HG03135 (cell line): ENCODE measurements around the gene CLSTN2.

Experiments
- ATAC-seq: cut with Tn5 transposase; IDR thresholded peaks from one replicate; pipeline ENCODE4 v1.9.1; 2021; ENCODE audit warnings: mild to moderate bottlenecking, moderate library complexity; ENCODE audit not compliant: unreplicated experiment

CLSTN2 gene

DNA sequence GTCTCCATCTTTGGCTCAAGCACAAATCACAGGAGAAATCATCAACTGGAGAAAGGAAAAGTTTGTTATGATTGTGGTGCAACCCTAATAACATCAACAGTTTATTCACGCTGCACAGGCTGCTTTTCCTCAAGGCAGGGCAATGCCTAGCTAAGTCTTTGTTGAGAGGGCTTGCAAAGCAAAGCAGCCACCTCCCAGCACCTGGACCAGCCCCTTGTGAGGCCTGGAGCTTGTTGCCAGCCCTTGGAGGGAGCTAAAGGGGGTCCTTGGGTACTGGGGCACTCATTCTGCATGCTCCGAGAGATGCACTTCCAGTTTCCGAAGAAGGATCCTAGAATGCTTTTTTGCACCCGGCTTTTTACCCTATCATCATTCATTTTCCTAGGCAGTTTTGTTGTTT lies 288.2 kb downstream of the CLSTN2 start:
- no peak for ATAC-seq

DNA sequence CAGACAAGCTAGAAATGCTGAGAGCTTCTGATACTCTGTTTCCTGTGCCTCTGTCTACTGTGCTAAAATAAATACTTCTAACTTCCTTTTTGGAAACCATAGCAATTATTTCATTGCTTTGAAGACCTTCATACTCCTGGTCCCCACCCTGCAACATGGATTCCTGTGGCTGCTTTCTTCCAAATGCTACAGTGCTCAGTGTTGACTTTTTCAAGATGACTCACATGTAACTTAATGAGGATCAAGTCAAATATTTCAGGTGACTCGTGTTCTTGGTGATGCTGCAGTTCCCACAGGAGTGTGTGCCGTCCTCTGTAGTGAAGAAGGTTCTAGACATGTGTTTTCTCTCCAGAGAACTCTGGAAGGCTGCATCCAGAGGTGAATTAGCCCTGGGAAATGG lies 288.6 kb downstream of the CLSTN2 start:
- no peak for ATAC-seq

DNA sequence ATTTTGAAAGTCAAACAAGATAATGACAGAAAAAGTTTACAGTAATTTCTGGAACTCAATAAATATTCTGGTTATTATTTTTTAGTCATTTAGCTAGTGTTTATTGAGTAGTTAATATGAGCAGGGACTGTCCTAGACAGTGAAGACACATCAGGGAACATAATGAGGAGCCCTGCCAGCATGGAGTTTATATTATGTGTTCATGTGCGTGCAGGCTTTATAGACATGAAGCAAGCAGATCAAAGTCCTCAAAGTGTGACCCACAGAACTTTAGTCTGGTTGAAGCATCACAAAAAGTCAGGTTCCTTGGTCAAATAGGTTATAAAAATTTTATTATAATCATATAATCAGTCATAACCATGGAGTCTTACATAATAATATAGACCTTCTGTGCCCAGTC lies 289.3 kb downstream of the CLSTN2 start:
- ATAC-seq = no peak

DNA sequence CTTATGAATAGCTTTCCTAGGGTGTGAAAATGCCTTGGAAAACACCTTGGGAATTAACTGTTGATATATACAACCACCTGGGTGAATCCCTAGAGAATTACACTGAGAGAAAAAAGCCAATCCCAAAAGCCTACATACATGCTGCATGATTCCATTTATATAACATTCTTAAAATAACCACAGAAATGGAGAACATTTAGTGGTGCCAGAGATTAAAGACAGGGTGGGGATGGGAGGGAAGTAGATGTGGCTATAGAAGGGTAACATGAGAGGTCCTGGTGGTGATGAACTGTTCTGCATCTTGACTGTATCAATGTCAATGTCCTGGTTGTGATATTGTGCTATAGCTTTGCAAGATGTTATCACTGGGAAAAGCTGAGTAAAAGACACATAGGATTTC lies 291.0 kb downstream of the CLSTN2 start:
- no peak for ATAC-seq

DNA sequence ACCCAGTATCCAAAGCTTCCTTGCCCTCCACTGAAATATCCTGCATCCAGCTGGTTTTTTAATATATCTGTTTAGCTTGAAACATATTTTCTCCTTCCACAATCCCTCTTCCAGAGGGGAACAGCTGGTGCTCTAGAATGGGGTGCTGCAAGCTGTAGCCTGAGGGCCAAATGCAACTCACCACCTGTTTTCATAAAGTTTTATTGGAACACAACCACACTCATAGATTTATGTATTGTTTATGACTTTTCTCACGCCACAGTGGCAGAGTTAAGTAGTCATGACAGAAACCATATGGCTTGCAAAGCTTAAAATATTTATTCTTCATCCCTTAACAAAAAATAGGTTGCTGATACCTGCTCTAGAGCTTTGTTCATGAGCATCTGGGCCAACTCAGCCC lies 298.7 kb downstream of the CLSTN2 start:
- no peak for ATAC-seq

DNA sequence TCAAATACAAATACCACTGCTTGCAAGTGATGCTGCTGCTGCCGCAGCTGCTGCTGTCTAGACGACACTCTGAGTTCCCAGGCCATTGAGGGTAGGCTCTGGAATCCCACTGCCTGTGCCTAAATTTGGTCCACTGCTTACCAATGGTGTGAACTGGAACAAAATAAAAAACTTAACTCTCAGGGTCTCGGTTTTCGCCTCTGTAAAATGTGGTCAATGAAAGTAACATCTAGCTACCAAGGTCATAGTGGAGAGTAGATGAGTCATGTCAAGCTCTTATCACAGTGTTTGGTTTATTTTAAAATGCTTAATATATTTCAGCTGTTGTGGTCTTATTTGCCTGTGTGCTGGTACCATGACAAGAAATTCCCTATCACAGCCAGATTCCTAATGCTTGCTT lies 299.3 kb downstream of the CLSTN2 start:
- no peak for ATAC-seq

DNA sequence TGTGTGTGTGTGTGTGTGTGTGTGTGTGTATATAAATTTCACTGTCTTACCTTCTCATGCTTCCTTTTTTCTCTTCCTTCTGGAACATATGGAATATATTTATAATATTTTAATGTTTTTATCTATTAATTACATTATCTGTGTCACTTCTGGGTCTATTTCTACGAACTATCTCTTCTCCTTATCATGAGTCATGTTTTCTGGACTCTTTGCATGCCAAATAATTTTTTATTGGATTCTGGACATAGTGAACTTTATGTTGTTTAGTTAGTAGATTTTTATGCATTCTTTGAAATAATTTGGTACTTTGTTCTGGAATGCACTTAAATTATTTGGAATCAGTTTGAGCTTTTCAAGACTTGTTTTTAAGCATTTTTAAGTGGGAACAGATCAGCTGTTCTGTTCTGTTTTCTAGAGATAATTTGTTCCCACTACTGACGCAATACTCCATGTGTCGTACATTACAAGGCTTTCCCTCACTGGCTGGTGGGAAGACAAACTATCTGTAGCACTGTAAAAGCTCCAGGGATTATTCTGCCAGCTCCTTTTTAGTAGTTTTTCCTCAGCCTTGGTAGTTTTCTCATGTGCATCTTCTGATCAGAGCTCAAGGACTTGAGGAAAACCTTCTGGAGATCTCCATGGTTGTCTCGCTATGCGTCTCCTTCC lies 302.0 kb downstream of the CLSTN2 start:
- no peak for ATAC-seq

DNA sequence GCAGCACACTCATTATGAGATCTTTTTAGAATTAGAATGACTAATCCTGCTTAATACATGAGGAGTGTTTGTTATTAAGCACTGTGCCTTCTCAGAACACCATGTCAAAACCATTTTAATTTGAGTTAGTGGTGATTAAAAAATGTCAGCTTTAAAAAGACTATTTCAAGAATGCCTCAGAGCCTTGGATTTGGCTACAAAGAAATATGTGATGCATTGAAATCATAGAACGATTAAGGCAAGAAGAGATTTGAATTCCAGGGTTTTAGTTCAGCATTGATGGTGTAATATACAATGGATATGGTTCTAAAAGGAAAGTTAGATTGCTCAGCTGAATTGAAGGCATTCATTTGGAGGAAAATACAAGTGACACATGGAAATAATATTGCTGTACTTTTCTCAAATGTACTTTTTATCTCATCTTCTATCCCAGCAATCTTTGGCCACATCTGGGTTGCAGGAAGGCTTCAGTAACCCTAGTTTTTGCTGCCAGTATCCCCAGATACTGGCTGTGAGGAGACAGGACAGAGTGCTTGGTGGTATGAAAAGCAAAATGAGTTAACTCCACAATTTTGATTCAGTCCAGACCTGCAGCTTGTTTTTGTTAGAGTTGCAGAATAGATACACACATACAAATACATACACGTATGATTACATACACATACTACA lies 303.8 kb downstream of the CLSTN2 start:
- no peak for ATAC-seq

DNA sequence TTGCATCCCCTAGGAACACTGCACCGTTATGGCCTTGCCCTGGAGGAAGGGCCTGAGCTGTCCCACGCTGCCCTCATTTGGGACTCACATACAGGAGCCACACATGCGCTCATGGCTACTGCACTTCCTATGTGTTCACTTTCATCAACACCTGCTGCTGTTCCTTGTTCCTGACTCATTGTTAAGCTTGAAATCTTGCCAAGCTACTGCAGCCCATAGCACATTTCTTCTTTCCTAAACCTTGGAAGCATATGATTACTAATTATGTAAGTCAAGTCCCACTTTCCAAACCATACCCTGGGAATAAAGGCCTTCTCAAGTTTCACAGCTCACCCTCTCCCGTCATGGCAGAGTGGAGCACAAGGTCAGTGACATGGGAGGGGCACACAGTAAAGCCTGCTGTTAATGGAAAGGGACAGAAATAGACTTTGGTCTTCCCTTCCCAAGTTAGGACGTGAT lies 307.9 kb downstream of the CLSTN2 start:
- no peak for ATAC-seq

DNA sequence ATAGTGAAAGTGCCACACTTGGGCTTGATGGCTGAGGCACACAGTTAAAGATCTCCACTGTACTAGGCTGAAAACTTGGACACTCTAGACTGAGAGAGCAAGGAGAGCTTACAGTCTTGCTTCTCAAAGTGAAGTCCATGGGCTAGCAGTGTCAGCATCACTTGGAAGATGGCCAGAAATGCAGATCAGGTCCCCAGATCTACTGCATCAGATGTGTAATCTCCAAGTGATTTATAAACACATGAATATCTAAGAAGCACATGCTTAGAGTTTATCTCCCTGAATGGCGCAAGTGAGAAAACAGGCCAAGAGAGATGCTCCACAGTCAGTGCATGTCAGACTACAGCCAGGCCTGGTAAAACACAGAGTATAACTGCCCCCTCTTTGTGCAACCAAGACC lies 308.6 kb downstream of the CLSTN2 start:
- no peak for ATAC-seq

DNA sequence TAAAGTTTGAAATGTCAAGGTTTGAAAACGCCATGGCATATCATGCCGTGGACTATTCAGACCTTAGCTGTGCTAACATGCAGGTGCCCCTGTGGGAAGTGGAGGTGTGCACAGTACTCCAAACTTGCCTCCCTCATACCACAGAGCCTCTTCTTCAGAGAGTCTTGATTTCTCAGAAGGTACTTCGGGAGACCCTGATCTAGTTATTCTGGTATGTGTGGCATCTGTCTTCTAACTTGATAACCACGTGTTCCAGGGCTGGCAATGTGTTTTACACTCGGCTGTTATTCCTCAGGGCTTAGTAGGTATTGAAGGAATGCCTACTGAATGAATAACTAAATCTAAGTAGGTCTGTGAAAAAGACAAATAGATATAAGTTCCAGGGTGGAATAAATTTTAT lies 309.9 kb downstream of the CLSTN2 start:
- ATAC-seq = no peak

DNA sequence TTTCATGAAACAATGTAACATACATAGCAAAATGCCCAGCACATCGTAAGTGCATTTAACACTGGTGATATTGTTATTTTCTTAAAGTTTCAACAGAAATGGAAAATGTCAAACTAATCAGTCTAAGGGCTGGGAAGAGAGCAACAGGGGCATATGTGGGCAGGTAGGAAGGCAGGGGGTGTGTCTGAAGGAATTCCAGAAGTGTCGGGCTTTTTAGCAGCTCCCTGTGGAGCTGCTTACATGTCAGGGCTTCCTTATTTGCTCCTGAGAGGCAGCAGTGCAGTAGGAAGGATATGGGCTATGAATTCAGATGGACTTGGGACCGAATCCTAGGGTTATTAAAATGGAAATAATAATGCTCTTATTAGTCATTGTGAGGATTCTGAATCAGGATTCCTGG lies 311.6 kb downstream of the CLSTN2 start:
- no peak for ATAC-seq

DNA sequence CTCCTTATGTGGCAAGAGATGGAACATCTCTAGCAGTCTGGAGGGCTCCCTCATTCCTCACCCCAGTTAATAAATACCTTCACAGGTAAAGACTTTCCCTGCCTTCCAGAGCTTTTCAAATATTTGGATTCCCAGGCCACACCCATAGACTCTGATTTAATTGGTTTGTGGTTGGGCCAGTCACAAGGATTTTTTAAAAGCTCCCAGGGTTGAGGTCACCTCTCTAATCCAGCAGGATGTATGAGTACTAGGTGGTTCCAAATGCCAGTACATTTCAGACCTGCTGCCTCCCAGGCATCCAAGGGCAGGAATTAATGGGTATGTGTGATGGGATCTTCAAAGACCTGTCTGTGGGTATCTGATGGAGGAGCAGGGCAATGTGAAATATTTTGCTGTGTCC lies 312.8 kb downstream of the CLSTN2 start:
- no peak for ATAC-seq

DNA sequence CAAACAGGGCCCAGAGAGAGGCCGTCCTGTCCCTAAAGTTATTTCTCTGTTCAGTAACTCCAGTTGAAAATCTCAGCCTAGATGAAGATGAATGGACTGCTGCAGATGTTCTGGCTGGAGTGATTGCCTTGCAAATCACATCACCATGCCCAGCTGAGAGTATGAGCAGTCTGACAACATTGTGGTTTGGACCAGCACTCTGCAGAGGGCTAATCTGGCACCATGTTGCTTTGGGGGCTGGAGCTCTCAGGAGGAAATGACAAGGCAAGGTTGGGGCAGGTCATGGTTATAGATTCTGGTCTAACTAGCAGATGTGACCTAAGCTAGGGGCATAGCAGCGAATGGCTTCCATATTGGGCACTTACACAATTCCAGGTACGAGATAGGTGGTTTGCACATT lies 314.2 kb downstream of the CLSTN2 start:
- no peak for ATAC-seq

DNA sequence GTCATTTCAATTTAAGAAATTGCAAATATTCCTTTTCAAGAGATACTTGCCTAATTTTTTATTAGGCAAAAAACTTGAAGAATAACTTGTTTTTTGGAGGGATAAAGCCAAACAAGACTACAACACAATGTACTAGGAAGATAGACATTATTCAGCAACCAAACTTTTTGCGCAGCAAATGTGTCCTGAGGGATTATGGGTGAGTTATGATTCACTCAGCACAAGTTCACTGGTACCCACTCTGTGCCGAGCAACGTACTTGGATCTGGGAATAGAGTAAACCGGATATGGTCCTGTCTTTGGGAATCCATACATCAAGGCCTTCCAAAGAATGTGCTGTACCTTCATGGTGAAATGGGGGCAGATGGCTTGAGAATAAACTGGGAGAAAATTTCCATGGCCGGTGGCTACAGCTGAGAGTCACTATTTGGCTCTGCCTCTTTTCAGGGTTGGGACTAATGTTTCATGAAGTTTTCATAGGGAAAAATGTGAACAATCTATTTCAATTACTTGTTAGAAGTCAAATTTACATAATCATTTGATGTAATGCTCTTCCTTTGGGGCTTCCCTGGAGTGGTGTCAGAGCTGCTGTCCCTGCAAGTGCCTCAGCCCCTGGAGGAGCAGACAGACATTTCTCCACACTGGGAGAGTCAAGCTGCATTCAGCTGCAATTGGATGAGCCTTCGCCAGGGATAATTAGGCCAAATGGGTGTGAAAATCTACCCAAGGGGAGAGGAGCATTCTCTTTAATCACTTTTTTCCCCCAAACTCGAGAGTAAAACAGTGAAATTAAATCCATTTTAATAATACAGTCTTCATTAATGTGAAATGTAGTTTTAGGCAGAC lies 315.2 kb downstream of the CLSTN2 start:
- no peak for ATAC-seq

DNA sequence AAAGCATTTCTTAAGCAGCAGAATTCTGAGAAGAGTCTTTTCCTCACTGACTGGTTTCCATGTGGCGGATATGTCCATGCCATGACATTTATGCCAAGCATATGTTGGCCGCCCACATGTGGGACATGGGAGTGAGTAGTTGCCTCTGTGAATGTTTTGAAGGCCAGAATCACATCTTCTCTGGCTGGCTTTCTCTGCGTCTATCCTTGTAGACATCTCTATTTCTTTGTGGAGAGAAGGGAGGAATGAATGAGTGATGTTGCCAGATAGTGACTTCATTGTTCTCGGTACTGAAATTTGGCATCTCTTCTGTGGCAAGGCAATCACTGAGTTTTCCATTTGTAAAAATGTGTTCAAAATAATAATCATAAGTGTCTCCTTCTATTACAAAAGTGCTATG lies 316.0 kb downstream of the CLSTN2 start:
- no peak for ATAC-seq

DNA sequence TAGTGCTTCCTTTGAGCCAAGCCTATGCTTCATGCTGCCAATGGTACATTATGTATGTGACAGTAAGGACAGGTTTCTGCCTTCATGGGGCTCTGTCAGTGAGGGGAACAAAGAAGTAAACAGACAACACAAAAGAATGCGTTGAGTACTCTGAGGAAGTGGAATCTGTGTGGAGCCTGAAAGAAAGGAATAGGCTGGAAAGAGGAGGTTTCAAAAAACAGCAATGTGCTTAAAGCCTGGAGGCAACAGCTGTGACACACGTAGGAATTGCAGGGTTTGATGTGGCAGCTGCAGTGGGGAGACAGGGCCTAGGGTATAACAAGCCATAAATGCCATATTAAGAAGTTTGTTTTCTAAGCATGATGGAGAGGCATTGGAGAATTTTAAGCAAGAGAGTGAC lies 316.7 kb downstream of the CLSTN2 start:
- ATAC-seq = no peak

DNA sequence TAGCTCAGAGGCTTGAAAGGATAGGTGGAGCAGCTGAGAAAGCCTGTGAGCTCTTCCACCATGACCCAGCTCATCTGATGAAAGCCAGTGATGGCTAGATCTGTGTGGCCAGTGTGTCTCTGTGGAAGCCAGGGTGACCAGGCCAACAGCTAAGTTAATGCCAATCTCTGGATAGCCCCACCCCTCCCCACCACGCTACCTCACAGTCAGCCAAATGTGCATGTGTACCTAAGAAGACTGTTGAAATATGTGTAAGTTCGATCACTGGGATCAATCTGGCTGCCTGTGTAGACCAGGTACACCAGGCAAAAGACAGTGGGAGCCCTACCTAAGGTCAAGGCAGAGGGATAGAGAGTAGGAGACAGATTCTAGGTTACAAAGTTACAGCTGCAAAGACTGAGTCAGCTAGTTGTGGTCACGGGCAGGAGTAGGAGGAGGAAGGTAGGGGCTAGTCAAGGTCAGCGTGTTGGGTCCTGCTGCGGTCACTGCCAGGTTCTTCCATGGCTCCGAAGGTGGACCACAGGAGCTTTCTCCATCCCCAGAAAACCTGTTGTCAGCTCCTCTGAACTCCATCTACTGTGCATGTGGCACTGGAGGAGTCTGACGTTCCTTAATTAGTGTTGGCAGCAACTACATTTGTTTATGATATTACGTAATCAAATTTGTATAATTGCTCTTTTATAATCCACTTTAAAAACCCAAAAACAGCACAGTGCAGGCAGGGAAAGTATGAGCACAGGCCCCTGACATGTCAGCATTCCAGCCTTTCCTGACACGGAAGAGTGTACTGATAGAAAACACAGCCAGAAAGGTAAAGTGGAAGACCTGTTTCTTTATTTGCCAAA lies 318.0 kb downstream of the CLSTN2 start:
- ATAC-seq = no peak

DNA sequence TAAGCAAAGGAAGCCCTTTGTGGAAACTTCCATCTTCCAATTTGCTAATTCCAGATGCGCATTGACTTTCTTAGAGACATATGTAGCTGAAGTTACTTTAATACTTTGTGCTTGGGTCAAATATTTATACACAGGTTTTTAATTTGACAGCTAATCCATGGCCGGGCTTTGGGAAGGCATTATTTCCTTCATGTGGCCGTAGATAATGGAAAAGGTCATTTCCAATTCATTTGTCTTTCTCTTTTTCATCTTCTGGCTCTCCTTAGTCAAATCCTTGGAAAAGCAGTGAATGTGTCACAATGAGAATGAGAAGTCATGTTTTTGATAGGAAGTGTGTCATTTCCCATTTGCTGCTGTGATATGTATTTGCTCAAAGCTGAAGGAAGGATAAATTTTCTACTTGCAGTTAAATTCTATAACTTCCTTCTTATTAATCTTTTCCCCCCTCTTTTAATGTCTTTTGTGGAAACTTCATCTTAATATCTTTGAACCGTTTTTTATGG lies 323.3 kb downstream of the CLSTN2 start:
- no peak for ATAC-seq

DNA sequence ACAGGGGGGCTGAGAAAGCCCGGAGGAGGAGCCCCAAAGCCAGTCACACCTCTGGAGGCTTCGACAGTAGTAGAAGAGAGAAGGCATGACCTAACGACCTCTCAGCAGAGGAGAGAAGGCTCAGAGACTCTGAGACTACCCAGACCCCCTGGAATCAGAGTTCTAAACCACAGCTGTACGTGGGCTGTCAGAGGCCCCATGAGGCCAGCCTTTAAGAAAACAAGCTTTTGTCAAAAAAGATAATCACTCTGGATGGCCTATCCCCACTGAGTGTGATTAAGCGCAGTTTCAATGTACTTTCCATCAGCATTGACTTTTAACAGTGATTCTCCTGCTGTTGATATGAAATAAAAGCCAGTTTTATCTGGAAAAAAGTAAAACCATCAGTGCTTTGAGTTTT lies 330.3 kb downstream of the CLSTN2 start:
- ATAC-seq = no peak

DNA sequence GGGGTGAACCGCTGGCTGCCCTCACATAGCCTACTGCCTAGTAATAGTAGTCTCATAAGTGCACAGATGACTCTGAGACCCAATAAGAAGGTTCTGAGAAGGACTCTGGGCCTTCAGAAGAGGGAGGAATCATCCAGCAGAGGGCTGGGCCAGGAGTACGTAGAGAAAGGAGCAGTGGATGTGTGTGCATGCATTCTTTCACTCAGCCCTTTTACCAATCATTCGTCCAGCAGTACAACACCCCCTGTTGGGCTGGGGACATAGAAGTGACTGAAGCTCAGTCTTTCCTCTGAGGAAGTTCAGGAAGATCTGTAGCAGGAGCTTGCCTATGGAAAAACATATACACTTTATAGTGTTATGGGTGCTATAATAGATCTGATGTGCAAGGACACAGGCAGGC lies 333.1 kb downstream of the CLSTN2 start:
- ATAC-seq = no peak
